ENCODE data around the gene AP3D1. TPM values are rescaled to one million over a fixed set of nuclear protein-coding genes. Genes with fewer than 3 reads are reported as not detected.
"Not testable (repeated sequence)": the region's sequence is repeated elsewhere in the genome, so short reads cannot be mapped to it uniquely, and the experiment has no call there.

The AP3D1 gene
- total RNA-seq, 1 donor from 2014 or later: 64.3 TPM

DNA sequence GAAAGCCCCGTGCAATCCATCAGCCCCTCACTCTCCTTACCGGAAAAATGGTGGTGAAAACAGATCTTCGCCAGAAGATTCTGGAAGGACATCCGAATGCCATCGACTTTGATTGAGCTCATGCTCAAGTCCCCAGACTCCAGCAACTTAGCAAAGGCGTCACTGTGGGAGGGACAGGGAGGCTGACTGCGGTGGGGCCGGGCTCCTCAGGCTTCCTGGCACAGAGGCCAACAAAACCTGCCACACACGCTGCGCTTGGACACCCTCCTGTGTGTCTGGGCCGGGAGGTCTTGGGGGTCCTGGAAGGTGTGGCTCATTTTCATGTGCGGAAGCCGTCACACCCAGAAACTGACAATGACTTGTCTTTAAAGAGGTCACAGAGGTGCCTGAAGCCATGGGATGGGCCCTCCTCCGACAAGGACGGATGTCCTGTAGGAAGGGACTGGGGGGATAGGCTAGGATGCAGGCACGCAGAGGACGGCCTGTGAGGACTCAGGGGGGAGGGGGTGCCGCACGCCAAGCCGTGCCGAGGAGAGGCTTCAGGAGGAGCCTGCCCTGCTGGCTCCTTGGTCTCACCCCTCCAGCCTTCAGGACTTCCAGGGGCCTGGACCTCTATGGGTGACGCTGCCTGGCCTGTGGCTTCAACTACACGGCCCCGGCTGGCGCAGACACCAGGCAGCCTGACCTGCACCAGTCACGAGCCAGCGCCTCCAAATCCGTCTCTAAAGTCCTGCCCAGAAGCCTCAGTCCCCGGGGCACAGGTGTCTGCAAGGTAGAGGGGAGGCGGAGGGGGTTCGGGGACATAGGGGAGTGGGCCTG lies 42.1 kb downstream of the AP3D1 start:
- DNase-seq: no peak

DNA sequence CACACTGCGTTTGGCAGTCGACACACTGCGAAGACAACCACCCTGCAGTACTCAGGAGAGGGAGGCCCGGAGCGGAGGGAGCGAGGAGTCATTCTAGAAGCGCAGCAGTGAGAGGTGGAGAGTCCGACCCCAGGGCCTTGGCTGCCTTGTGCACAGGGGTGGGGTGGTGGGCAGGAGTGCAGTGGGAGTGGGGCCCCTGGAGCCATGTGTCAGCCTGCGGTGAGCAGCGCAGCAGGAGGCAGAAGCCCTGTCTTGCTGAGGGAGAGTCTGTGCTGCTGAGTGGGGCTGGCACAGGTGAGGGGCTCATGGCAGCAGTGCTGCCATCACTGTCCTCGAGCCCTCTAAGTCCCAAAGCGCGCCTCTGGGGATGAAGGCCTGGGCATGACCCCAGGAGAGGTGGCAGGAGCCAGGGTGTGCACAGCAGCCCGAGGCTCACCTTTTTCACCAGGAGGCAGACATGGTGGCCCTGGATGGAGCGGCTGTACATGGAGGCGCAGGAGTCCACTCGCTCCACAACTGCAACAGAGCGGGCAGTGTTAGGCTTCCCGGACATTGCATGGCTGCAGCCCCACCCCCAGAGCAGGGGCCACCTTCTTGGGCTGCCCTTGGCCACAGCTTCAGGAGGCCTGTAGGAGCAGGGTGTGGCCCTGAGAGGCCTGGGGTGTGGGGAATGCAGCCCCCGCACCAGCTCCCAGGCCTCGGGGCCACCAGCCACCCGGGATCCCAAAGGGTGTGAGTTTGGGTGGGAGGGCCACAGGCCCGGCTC lies 42.9 kb downstream of the AP3D1 start:
- DNase-seq: no peak

- no peak for DNase-seq
These were observed 48.2 kb downstream of the AP3D1 start for GRCh38 chr19:2103045-2103707.

DNA sequence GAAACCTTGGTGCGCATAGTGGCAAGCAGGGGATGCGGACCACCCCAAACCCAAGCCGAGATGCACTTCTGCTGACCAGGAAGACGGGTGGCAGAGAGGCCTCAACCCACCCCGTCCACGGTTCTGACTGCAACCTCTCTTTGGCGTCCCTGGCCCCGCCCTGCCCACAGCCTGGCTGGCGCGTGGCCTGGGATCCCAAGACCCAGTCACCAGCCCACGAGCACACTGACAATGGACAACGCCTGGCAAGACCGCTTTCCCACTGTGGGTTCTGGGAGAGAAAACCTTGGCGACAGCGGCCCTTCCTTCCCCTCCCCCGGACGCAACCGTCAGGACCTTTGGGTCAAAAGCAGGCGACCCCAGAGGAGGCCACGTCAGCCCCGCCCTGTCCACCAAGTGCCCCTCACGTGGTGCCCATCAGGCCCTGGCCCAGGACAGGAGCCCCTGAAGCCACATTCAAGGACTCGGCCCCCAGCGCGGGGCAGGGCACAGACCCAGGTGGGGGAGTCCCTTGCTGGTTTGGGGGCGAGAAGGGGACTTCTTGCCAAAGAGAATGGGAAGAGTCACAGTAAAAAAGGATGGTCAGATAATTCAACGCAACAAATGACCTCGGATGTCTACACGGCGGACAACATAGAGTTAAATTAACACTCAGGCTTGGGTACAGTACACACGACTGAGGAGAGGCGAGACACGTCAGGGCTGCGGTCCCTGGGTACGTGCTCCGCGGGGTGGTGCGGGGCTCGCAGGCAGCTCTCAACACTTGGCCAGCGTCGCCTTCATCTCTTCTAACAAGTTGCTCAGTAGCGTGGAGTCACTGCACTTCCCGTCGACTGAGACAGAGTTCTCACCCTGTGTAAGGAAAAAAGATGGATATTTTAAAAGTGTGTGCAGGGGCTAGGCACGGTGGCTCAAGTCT lies 49.7 kb downstream of the AP3D1 start:
- no peak for DNase-seq

DNA sequence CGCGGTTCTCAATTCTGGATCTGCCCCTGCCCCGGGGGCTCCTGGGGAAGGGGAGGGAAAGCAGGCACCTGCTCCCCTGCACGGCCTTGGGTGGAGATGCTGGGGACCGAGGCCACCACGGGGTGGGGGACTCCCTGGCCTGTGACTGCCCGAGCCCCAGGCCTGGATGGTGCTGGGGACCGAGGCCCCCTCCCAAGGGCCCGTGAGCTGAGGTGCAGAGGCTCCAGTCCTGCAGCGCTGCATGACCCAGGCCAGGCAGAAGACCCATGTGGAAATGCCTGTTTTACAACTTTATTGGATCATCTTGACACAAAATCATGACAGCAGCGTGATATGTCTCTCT lies 50.7 kb downstream of the AP3D1 start:
- no peak for DNase-seq

DNA sequence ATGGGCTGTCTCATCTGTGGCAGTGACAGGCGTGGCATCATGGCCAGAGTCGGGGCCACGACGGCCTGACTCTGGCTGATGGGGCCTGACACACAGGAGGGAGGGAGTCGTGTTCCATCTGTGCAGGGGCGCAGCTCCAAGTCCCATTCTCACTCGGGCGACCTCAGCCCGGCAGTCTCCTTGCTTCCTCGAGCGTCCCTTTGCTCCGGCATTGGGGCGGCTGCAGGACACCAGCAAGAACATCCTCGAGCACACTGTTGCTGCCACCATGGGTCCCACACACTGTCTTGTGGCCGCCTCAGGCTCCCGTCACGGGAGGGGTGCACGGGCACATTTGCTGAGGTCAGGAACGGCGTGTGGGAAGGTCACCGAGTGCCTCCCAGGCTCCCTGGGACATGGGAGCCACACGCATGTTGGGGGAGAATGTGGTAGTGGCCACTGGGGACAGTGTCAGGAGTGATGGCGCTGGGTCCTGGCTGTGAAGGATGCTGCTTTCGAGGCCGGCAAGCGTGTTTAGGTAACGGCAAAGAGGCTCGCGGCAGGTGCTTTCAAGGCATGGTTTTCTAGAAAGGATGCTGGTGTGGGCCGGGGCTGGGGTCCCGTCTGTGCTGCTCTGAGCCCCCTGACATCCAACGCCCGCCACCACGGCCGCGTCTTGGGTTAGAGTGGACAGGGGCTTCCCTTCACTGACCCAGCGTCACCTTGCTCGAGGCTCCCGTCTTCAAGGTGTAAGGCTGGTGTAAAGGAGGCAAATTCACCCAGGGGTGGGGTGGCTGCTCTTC lies 51.2 kb downstream of the AP3D1 start:
- DNase-seq: no peak

DNA sequence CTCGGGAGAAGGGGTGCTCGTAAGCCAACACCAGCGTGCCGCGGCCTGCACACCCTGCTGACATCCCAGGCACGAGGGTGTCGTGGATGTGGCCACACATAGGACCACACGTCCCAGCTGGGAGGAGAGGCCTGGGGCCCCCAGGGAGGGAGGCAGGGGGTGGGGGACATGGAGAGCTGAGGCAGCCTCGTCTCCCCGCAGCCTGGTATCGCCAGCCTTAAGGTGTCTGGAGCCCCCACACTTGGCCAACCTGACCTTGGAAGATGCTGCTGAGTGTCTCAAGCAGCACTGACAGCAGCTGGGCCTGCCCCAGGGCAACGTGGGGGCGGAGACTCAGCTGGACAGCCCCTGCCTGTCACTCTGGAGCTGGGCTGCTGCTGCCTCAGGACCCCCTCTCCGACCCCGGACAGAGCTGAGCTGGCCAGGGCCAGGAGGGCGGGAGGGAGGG lies 52.3 kb downstream of the AP3D1 start:
- DNase-seq: no peak

DNA sequence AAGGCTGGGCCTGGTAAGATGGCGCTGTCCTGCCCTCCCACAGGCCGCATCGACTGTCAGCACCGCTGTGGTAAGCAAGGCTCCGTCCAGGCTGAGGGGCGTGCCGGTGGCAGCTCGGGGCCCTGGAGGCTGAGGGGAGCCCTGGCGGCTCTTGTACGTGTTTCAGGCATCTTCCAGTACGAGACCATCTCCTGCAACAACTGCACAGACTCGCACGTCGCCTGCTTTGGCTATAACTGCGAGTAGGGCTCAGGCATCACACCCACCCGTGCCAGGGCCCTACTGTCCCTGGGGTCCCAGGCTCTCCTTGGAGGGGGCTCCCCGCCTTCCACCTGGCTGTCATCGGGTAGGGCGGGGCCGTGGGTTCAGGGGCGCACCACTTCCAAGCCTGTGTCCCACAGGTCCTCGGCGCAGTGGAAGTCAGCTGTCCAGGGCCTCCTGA lies 53.5 kb downstream of the AP3D1 start:
- DNase-seq: no peak

DNA sequence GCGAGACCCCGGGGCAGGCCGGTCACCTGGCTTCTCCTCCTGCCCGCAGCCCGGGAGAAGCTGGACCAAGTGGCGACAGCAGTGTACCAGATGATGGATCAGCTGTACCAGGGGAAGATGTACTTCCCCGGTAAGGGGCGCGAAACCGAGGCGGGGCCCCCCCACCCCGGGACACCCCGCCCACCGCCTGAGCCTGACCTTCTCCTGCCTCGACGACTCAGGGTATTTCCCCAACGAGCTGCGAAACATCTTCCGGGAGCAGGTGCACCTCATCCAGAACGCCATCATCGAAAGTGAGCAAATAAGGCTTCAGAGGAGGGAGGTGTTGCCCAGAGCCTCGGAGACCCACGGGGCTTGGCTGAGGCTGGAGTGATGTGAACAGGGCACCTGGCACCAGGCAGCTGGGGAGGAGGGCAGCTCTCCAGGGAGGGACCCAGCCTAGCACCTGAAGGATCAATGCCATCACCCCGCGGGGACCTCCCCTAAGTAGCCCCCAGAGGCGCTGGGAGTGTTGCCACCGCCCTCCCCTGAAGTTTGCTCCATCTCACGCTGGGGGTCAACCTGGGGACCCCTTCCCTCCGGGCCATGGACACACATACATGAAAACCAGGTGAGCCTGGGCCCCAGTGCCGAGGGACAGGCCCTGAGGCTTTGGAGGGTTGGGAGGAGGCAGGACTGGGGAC lies 54.0 kb downstream of the AP3D1 start:
- DNase-seq: no peak

GRCh38 chr19:2096480-2097202 lies 54.7 kb downstream of the AP3D1 start, which contains the start of gene IZUMO4:
Gene IZUMO4, plus strand, starts transcription at chr19:2096915. Its CDS starts 31 bp downstream, at chr19:2096946.
- peak; percentile 100 for DNase-seq

GRCh38 chr19:2096034-2096479 lies 55.3 kb downstream of the AP3D1 start, which contains the start of gene MOB3A:
Gene MOB3A, minus strand, starts transcription at chr19:2096326. Its CDS starts 17,766 bp downstream, at chr19:2078560.
- DNase-seq: peak; percentile 94

GRCh38 chr19:2091926-2092525 lies 59.3 kb downstream of the AP3D1 start:
- DNase-seq: not testable (repeated sequence)

GRCh38 chr19:2089727-2090053 lies 61.7 kb downstream of the AP3D1 start:
- no peak for DNase-seq

GRCh38 chr19:2089001-2089711 lies 62.2 kb downstream of the AP3D1 start:
- DNase-seq: no peak

GRCh38 chr19:2087621-2088100 lies 63.7 kb downstream of the AP3D1 start:
- no peak for DNase-seq

GRCh38 chr19:2086695-2087620 lies 64.4 kb downstream of the AP3D1 start:
- DNase-seq: not testable (repeated sequence)
